ENCODE results near the gene PRAC1.

Gene PRAC1

GRCh38 chr17:48755356-48755755 lies 33.0 kb upstream of the PRAC1 start:
- peaks cover 8% of the 10 kb centered on the region for H3K27me3 ChIP-seq (ENCODE audit: control insufficient read depth, insufficient read depth, low read length)
- no peak overlapping the region for H3K27ac ChIP-seq
- H3K36me3 ChIP-seq (ENCODE audit: control insufficient read depth, insufficient read depth, low read length) = no peaks in the 10 kb centered on the region
- no peaks in the 10 kb centered on the region for H3K4me1 ChIP-seq
- H3K9me3 ChIP-seq (ENCODE audit: control insufficient read depth, low read length) = no peaks in the 10 kb centered on the region
- H2AFZ ChIP-seq = no peak overlapping the region
- no peak overlapping the region for H3K4me2 ChIP-seq (ENCODE audit: low read length)
- no peak overlapping the region for H3K9ac ChIP-seq
- TF ChIP-seq CTCF (IDR thresholded peaks at IDR 0.05) = no peak
- H3K4me3 ChIP-seq (ENCODE audit: low read depth, low read length) = no peak overlapping the region
- no peaks in the 10 kb centered on the region for H3K79me2 ChIP-seq

- Histone ChIP-seq H3K9me3 (ENCODE audit: control insufficient read depth, low read length) (no peaks in the 10 kb centered on the region), H3K4me2 (ENCODE audit: low read length) (no peak overlapping the region), H3K36me3 (ENCODE audit: control insufficient read depth, insufficient read depth, low read length) (no peaks in the 10 kb centered on the region), H3K4me1 (no peaks in the 10 kb centered on the region), H2AFZ (no peak overlapping the region), H3K27ac (no peak overlapping the region), H3K4me3 (ENCODE audit: low read depth, low read length) (no peak overlapping the region), H3K27me3 (ENCODE audit: control insufficient read depth, insufficient read depth, low read length) (peaks cover 15% of the 10 kb centered on the region), H3K9ac (no peak overlapping the region), H3K79me2 (no peaks in the 10 kb centered on the region)
- no peak for TF ChIP-seq CTCF (IDR thresholded peaks at IDR 0.05)
Measured at GRCh38 chr17:48754500-48755261, 32.4 kb upstream of the PRAC1 start.

GRCh38 chr17:48753794-48754499 lies 31.6 kb upstream of the PRAC1 start:
- no peaks in the 10 kb centered on the region for H3K36me3 ChIP-seq (ENCODE audit: control insufficient read depth, insufficient read depth, low read length)
- peaks cover 22% of the 10 kb centered on the region for H3K27me3 ChIP-seq (ENCODE audit: control insufficient read depth, insufficient read depth, low read length)
- no peak overlapping the region for H3K4me3 ChIP-seq (ENCODE audit: low read depth, low read length)
- no peak overlapping the region for H3K27ac ChIP-seq
- TF ChIP-seq CTCF (IDR thresholded peaks at IDR 0.05) = no peak
- H3K9me3 ChIP-seq (ENCODE audit: control insufficient read depth, low read length) = no peaks in the 10 kb centered on the region
- no peak overlapping the region for H3K4me2 ChIP-seq (ENCODE audit: low read length)
- H3K4me1 ChIP-seq = no peaks in the 10 kb centered on the region
- no peaks in the 10 kb centered on the region for H3K79me2 ChIP-seq
- H2AFZ ChIP-seq = no peak overlapping the region
- H3K9ac ChIP-seq = no peak overlapping the region

GRCh38 chr17:48752399-48753288 lies 30.3 kb upstream of the PRAC1 start:
- H3K9ac ChIP-seq = no peak overlapping the region
- H3K4me1 ChIP-seq = no peaks in the 10 kb centered on the region
- no peak overlapping the region for H3K27ac ChIP-seq
- H3K36me3 ChIP-seq (ENCODE audit: control insufficient read depth, insufficient read depth, low read length) = no peaks in the 10 kb centered on the region
- no peak for TF ChIP-seq CTCF (IDR thresholded peaks at IDR 0.05)
- H3K4me2 ChIP-seq (ENCODE audit: low read length) = no peak overlapping the region
- H3K79me2 ChIP-seq = no peaks in the 10 kb centered on the region
- no peaks in the 10 kb centered on the region for H3K9me3 ChIP-seq (ENCODE audit: control insufficient read depth, low read length)
- no peak overlapping the region for H3K4me3 ChIP-seq (ENCODE audit: low read depth, low read length)
- peaks cover 24% of the 10 kb centered on the region for H3K27me3 ChIP-seq (ENCODE audit: control insufficient read depth, insufficient read depth, low read length)
- no peak overlapping the region for H2AFZ ChIP-seq
